ENCODE results near the gene RNASE8. TPM values are rescaled to one million over a fixed set of nuclear protein-coding genes. Genes with fewer than 3 reads are reported as not detected.

RNASE8 gene
- total and polyA plus RNA-seq, 10 of the 15 experiments (the other 5 are each of a cell fraction or from before 2014, with no cell fraction given) = not detected

- no peaks in the 10 kb centered on the region for H3K79me2 ChIP-seq (ENCODE audit: control insufficient read depth, insufficient read depth, low read length)
- H3K4me2 ChIP-seq (ENCODE audit: control insufficient read depth, insufficient read depth) = peak overlapping the region; percentile 87; the same call in 1 of the 2 replicates
- ChIA-PET CTCF (interaction anchor here (1.1 to 1.9 kb wide), 3 partner anchors 17 to 69 kb away, joined by 3 to 6 read pairs (median 3); no protein-coding TSS in a partner anchor), POLR2A (no interaction called here), SMC1A (ENCODE audit: uncharacterized antibody, unreplicated experiment) (interaction anchor here (1.3 kb wide), 1 partner anchor 9 kb away, joined by 4 read pairs; no protein-coding TSS in a partner anchor), RAD21 (ENCODE audit: unreplicated experiment) (no interaction called here)
- intact Hi-C loops (cut with micrococcal nuclease; ENCODE audit: unreplicated experiment) = no loop called here
- DNase-seq (ENCODE audit: low read depth, low spot score) (no peak), FAIRE-seq (no peak), ATAC-seq (no peak)
- WGBS (ENCODE audit: insufficient coverage, insufficient replicate concordance, low lambda C conversion rate, missing lambda C conversion rate) = 9% methylated on average over 17 of the region's 17 CpGs
- H3K4me3 ChIP-seq = no peak overlapping the region; the same call in 1 of the 2 replicates
- H3K27ac ChIP-seq (ENCODE audit: control insufficient read depth, insufficient read depth) = no peak overlapping the region
- H3K36me3 ChIP-seq (ENCODE audit: control insufficient read depth in 2 of 2, insufficient read depth in 2 of 2, low read length in 1 of 2) = no peaks in the 10 kb centered on the region
- no peak overlapping the region for H2AFZ ChIP-seq (ENCODE audit: control insufficient read depth, low read depth, low read length)
- H3K27me3 ChIP-seq (replicated peaks in 1 of 2; ENCODE audit: control insufficient read depth in 2 of 2, insufficient read depth in 2 of 2, low read length in 1 of 2) = peaks cover 15 to 19% of the 10 kb centered on the region in 2 experiments
- BruUV-seq (replicated peaks) = no TSS peak
- peaks cover 4% of the 10 kb centered on the region; the same call in 1 of the 2 replicates for H3K4me1 ChIP-seq (ENCODE audit: control insufficient read depth, insufficient read depth, low read length)
- H3K9me3 ChIP-seq (replicated peaks; ENCODE audit: control insufficient read depth, insufficient read depth, low read length) = no peaks in the 10 kb centered on the region
- in situ Hi-C loops (cut with MboI) = no loop called here
- no peak overlapping the region for H3K9ac ChIP-seq (ENCODE audit: control insufficient read depth, insufficient read depth, low read length)
- H4K20me1 ChIP-seq (ENCODE audit: control insufficient read depth, insufficient read depth) = no peaks in the 10 kb centered on the region
- no peak for TF ChIP-seq BCL3 (IDR thresholded peaks at IDR 0.05; ENCODE audit: borderline replicate concordance, insufficient read depth, low read depth, low read length, poor library complexity, severe bottlenecking)
- TF ChIP-seq RBBP5 (conservative IDR thresholded peaks at IDR 0.05) = no peak
- no peak for TF ChIP-seq POLR2AphosphoS2 (IDR thresholded peaks at IDR 0.05; ENCODE audit: low read depth, low read length)
- no peak for TF ChIP-seq FOS (IDR thresholded peaks at IDR 0.05; ENCODE audit: borderline replicate concordance, extremely low read depth, insufficient read length)
- TF ChIP-seq, protein P1, sequence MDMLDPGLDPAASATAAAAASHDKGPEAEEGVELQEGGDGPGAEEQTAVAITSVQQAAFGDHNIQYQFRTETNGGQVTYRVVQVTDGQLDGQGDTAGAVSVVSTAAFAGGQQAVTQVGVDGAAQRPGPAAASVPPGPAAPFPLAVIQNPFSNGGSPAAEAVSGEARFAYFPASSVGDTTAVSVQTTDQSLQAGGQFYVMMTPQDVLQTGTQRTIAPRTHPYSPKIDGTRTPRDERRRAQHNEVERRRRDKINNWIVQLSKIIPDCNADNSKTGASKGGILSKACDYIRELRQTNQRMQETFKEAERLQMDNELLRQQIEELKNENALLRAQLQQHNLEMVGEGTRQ (IDR thresholded peaks at IDR 0.05; ENCODE audit: borderline replicate concordance, low read depth, low read length) = no peak
- no peak for TF ChIP-seq ZNF217 (IDR thresholded peaks at IDR 0.05)
Measured at GRCh38 chr14:21023817-21024584, 33.6 kb upstream of the RNASE8 start.

Measured in GM12878 (cell line).